ENCODE measurements around the gene SNX33.

DNA sequence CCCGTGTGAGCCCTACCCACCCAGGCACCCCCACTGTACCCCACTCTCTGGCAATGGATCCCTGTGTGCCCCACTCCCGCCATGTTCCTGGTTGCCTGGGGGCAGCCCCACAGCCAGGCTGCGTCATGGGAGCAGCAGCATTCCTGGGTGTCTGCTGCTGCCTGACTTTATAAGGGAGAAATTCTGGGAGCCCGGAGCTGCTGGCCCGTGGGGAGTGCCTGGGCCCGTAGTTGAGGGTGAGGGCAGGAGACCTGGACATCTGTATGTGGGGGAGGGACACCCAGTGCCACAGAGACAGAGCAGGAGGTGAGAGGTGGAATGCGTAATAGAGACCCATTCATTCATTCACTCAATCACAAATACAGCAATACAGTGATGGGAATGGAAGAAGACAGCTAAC, 49.8 kb downstream of the SNX33 start:
- TF ChIP-seq MAX (IDR thresholded peaks at IDR 0.05) (no peak), TCF12 (IDR thresholded peaks at IDR 0.05; ENCODE audit: low read depth) (no peak), EGR1 (IDR thresholded peaks at IDR 0.05) (no peak), CEBPB (IDR thresholded peaks at IDR 0.05) (no peak), EP300 (IDR thresholded peaks at IDR 0.05; ENCODE audit: borderline replicate concordance) (no peak)
- TF ChIP-seq, protein P1, sequence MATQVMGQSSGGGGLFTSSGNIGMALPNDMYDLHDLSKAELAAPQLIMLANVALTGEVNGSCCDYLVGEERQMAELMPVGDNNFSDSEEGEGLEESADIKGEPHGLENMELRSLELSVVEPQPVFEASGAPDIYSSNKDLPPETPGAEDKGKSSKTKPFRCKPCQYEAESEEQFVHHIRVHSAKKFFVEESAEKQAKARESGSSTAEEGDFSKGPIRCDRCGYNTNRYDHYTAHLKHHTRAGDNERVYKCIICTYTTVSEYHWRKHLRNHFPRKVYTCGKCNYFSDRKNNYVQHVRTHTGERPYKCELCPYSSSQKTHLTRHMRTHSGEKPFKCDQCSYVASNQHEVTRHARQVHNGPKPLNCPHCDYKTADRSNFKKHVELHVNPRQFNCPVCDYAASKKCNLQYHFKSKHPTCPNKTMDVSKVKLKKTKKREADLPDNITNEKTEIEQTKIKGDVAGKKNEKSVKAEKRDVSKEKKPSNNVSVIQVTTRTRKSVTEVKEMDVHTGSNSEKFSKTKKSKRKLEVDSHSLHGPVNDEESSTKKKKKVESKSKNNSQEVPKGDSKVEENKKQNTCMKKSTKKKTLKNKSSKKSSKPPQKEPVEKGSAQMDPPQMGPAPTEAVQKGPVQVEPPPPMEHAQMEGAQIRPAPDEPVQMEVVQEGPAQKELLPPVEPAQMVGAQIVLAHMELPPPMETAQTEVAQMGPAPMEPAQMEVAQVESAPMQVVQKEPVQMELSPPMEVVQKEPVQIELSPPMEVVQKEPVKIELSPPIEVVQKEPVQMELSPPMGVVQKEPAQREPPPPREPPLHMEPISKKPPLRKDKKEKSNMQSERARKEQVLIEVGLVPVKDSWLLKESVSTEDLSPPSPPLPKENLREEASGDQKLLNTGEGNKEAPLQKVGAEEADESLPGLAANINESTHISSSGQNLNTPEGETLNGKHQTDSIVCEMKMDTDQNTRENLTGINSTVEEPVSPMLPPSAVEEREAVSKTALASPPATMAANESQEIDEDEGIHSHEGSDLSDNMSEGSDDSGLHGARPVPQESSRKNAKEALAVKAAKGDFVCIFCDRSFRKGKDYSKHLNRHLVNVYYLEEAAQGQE (IDR thresholded peaks at IDR 0.05; ENCODE audit: low read depth) = no peak

All from Ishikawa (cell line).